Activated CD8-positive, alpha-beta memory T cell treated with anti-CD3 and anti-CD28 coated beads, Interleukin-2, amount 50 U/mL, for 24 hours (primary cell): Measurements from ENCODE around the gene TSC22D4.

Experiments
- DNase-seq: peaks from one replicate; pipeline ENCODE4 v3.0.0-alpha.2; 2020; ENCODE audit errors: extremely low read depth

Gene TSC22D4

GRCh38 chr7:100428967-100429636 is 49.9 kb downstream of the TSC22D4 start:
- peak; percentile 100 for DNase-seq

- peak; percentile 92 for DNase-seq
Measured at GRCh38 chr7:100428199-100428966, 50.6 kb downstream of the TSC22D4 start, which contains the start of gene ZCWPW1. Gene ZCWPW1 (minus strand): TSS chr7:100428703. CDS start chr7:100420649, 8,054 bp downstream.

GRCh38 chr7:100427762-100428198 is 51.2 kb downstream of the TSC22D4 start:
- no peak for DNase-seq

GRCh38 chr7:100426516-100426915 is 52.5 kb downstream of the TSC22D4 start:
- no peak for DNase-seq

GRCh38 chr7:100425347-100425746 is 53.7 kb downstream of the TSC22D4 start:
- no peak for DNase-seq

- no peak for DNase-seq
Measured at GRCh38 chr7:100423315-100423714, 55.7 kb downstream of the TSC22D4 start.

- DNase-seq, result no peak
Measured at GRCh38 chr7:100419660-100420226, 59.3 kb downstream of the TSC22D4 start.

GRCh38 chr7:100418930-100419659 is 59.9 kb downstream of the TSC22D4 start:
- DNase-seq, result no peak
